Measurements from ENCODE around the gene NUMBL. TPM values are rescaled to one million over a fixed set of nuclear protein-coding genes. Genes with fewer than 3 reads are reported as not detected.

Gene NUMBL
- total and polyA plus RNA-seq, 2 of the 8 experiments (the other 6 are each of a cell fraction or from before 2014, with no cell fraction given): 13.5 to 24.8 TPM

DNA sequence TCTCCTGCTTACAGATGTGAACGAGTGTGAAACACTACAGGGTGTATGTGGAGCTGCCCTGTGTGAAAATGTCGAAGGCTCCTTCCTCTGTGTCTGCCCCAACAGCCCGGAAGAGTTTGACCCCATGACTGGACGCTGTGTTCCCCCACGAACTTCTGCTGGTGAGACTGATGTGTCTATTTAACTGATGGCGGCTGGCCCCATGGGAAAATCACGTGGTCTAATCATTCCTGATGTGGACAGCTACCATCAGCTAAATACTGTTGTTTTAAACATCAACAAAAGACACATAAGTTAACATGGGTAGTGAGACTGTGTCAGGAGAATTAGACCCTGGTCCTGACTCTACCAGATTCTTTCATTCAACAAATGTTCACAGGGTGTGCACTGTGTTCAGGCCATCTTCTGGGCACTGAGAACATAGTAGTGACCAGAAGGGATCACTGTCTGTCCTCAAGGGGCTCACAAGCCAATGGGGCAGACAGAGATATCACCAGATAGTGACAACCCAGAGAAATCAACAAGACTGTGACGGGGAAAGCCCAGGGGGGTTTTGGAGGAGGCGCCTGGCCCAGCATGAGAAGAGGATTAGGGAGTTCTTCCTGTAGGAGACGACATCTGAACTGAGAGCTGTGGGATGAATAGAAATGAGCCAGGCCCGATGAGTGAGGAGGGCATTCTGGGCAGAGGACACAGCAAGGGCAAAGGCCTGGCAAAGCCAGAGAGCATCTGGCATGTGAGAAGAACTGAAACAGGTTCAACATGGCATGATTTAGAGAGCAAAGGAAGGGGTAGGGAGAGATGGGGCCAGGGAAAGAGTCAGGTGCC, 70.9 kb downstream of the NUMBL start (continued):
- no peak for TF ChIP-seq POLR2AphosphoS5 (IDR thresholded peaks at IDR 0.05; ENCODE audit: low read depth, low read length)
